ENCODE measurements around the gene PZP.
"Not testable (repeated sequence)": the region's sequence is repeated elsewhere in the genome, so short reads cannot be mapped to it uniquely, and the experiment has no call there.

PZP gene

GRCh38 chr12:9244894-9245293 is 36.7 kb upstream of the PZP start:
- no peak overlapping the region for H3K27ac ChIP-seq
- no peak for TF ChIP-seq CTCF (conservative IDR thresholded peaks at IDR 0.05)

- no peak overlapping the region for H3K27ac ChIP-seq
- TF ChIP-seq CTCF (conservative IDR thresholded peaks at IDR 0.05): no peak
Observed at GRCh38 chr12:9243999-9244649, 35.9 kb upstream of the PZP start.

GRCh38 chr12:9241301-9241700 is 33.1 kb upstream of the PZP start:
- H3K27ac ChIP-seq: no peak overlapping the region
- no peak for TF ChIP-seq CTCF (conservative IDR thresholded peaks at IDR 0.05)

GRCh38 chr12:9240776-9241175 is 32.6 kb upstream of the PZP start:
- TF ChIP-seq CTCF (conservative IDR thresholded peaks at IDR 0.05): no peak
- H3K27ac ChIP-seq: no peak overlapping the region

- not testable (repeated sequence) for H3K27ac ChIP-seq
Observed at GRCh38 chr12:9240004-9240635, 31.9 kb upstream of the PZP start.

GRCh38 chr12:9237286-9237685 is 29.1 kb upstream of the PZP start:
- no peak overlapping the region for H3K27ac ChIP-seq
- no peak for TF ChIP-seq CTCF (conservative IDR thresholded peaks at IDR 0.05)

- TF ChIP-seq CTCF (conservative IDR thresholded peaks at IDR 0.05): no peak
- no peak overlapping the region for H3K27ac ChIP-seq
Observed at GRCh38 chr12:9235519-9235918, 27.3 kb upstream of the PZP start.

- no peak for TF ChIP-seq CTCF (conservative IDR thresholded peaks at IDR 0.05)
- no peak overlapping the region for H3K27ac ChIP-seq
Observed at GRCh38 chr12:9227950-9228349, 19.8 kb upstream of the PZP start.
